Hepatocyte (in vitro differentiated cells): ENCODE data around the gene GNAL.

Experiments used
- CTCF ChIP-seq: fragments of 200-600 bp; sonication (generic); IDR thresholded peaks from 2 replicates; pipeline ENCODE4 v1.5.1; 2016; ENCODE audit warnings: antibody characterized with exemption, mild to moderate bottlenecking; ENCODE audit not compliant: poor library complexity
- EZH2 ChIP-seq: fragments of 200-600 bp; sonication (generic); IDR thresholded peaks from 2 replicates; pipeline ENCODE4 v1.6.1; 2016; ENCODE audit warnings: antibody characterized with exemption, mild to moderate bottlenecking, borderline replicate concordance

- no peak for TF ChIP-seq CTCF
- no peak for TF ChIP-seq EZH2
Measured at GRCh38 chr18:11851146-11851805, 162.2 kb downstream of the GNAL start, which contains the start of gene CHMP1B.
